GM21423 (cell line): ENCODE measurements around the gene GAS2L2.
"Not testable (repeated sequence)": the region's sequence is repeated elsewhere in the genome, so short reads cannot be mapped to it uniquely, and the experiment has no call there.

Experiments
- ATAC-seq: cut with Tn5 transposase; IDR thresholded peaks from one replicate; pipeline ENCODE4 v1.9.1; 2021; ENCODE audit warnings: mild to moderate bottlenecking, moderate library complexity; ENCODE audit not compliant: unreplicated experiment

Gene GAS2L2

DNA sequence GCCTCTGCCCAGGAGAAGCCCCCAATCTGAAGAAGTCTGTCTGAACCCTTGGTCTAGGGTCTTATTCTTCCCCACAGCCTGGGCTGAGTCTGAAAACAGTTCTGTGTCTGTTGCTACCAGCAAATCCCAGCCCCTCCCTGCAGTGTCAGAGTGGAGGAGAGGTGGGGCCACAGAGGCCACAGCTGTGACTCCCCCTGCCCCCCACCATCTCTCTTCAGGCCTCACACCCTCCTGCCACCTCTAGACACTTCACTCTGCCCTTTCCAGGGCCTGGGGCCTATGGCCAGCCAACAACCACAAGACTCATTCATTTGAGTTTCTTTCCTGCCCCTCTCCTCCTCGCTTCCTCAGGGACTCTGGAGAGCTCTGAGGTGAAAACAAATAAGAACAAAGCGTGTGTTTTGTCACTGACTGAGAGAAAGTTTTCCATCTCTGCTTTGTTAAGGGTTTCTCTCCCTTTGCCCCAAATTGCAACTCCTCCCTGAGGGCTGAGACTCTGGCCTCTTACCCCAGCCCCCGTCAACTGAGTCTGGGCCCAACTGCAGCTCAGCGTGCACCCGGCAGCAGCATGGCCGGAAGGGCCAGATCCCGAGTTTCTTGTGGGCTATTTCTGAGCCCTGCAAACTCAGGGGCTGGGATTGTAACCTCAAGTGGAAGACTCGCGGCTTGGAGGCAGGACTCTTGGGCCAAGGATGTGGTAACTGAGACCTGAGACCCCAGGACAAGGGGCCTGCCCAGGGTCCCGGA lies 20.8 kb upstream of the GAS2L2 start:
- no peak for ATAC-seq

DNA sequence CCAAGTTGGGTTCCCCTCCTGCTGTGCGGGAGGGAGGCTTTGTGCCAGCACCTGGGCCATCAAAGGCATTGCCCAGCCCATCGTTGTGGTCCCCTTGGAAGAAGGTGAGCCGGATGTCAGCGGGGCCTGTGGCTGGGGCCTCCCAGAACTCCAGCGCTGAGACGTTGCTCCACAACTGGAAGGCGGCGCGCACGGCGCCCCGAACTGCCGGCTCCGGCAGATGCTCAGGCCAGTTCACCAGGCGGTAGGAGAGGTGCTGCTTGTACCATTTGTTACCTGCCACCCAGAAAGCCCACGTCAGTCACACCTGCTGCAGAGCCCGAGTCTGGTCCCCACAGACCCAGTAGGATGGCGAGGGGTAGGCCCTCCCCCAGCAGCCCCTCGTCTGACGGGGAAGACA lies 20.1 kb upstream of the GAS2L2 start:
- no peak for ATAC-seq

DNA sequence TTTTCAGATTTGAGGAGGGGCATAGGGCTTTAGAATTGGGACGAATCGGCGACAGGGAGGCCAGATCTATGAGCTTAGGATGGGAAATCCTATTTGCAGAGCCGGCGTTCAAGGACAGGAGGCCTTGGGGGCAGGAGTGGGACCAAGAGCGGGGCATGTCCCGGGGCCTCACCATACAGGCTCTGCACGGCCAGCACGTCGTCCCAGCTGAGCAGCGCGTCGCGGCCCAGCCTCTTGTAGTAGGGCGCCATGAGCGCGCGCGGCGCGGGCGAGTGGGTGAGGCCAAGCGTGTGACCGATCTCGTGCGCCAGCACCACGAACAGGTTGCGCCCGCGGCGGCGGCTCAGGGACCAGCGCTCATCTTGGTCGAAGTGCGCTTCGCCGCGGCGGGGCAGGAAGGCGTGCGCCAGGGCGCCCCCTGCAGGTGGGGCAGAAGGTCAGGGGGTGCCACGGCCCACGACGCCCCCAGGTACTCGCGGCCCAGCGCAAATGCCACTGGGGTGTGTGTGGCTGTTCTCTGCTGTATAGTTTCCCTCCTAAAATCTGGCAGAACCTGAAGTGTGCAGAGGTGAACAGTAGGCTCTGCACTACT lies 17.0 kb upstream of the GAS2L2 start:
- no peak for ATAC-seq

DNA sequence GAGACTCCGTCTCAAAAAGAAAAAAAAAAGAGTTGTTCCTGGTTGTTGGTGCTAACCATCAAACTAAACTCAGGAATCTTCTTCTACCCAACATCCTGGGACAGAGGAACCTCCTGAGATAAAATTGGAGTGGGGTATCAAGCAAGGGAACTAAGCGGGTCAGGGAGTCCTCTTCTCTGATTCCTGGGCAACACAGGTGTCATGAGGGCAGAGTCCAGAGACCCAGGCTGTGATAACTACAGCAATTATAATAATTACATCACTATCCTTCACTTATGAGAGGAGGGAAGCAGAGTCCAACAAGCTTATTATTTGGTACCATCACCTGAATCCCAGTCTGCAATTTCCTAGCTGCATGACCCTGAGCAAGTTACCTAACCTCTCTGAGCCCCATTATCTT lies 15.8 kb upstream of the GAS2L2 start:
- ATAC-seq = no peak

DNA sequence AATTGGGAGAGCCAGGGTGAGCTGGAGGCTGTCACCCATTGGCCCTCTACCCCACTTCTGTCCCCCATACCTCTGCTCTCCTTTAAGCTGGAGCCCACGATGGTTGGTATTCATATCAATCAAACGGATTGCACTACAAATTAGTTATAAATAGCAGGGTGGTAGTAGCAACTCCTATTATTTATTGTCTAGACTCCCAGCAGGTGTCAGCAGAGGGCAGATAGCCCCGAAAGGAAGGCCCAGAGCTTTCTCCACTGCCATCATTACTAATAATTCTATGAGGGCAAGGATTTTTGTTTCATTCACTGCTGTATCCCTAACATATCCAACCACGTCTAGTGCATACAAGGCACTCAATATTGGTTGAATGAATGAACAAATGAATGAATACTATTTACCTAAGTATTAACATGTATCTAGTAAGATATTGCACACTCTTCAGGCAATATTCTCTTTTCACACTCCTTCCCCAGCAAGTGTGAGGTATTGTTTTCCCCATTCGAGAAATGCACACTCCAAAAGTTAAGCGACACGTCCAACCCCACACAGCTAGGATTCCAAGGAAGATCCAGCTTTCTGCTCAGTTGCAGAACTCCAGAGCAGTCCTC lies 14.0 kb upstream of the GAS2L2 start:
- ATAC-seq = no peak

DNA sequence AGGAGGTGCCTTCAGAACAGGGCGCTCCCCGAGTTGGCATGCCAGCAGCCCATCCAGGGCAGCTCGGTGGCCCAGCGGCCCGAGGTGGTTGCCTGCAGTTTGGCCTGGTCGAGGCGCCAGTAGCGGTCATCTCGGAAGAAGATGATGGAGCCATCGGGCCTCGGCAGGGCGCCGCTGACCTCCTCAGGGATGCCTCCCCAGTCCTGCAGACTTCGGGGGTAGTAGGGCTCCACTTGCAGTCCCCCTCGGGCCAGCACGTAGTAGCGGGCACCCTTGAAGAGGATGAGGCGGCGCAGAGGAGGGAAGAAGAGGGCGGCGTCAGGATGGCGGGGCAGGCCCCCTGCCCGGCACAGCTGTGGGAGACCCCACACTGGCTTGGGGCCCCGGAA lies 13.4 kb upstream of the GAS2L2 start:
- ATAC-seq = no peak

DNA sequence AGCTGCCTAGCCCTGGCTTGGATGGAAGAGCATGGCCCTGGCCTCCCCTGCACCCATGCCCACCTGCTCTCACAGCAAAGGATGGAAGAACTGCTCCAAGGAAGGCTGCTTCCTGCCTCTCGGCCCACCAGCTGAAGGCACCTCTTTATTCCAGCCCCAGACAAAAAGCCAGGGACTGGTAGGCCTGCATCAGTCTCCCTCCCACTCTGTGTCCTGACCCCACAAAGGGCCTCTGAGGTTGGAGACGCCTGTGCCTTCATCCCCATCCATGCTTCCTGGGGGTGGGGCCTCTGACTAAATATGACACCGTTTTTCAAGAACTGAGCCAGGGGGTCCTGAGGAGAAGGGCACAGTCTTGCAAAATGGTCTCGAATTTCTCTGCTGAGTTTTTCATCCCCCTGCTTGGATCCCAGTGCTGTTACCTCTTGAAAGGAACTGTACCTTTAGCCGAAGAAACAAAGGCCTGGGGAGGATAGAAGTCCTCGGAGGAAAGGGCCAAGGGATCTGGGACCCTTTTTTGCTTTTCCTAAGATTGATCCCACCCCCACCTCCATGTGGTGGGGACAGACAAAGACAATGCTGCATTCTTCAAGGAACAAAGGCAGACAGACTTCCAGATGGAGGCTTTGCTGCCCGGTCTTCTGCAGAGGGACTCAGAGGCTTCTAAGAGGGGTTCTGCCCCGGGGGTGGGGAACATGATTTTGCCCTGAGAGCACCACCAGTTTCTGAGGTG lies 12.9 kb upstream of the GAS2L2 start:
- no peak for ATAC-seq

DNA sequence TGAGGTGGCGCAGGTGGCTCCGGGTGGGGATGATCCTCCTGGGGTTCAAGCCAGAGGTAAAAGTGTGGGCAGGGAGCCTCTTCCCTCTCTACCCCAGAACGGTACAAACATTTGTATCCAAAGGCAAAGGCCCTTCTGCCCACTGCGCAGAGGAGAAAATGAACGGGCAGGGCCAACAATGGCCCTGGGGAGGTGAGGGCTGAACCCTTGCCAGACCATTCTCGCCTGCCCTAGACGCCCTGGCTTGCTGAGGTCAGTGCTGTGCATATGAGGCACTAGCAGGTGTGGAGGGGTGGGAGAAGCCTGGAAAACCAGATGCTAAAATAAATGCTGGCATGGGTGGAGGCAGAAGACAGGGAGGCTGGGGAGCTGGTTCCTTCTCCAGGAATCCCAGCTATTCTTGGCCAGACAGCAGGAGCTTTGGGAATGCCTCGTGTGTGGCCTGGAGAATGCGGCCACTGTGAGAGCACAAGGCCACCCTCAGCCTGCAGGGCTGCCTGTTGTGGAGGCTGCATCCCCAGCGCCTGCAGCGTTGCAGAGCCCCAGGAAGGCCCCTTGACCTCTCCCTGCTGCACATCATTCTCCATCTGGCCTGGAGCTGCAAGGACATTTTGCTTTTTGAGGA lies 12.2 kb upstream of the GAS2L2 start:
- ATAC-seq = no peak

DNA sequence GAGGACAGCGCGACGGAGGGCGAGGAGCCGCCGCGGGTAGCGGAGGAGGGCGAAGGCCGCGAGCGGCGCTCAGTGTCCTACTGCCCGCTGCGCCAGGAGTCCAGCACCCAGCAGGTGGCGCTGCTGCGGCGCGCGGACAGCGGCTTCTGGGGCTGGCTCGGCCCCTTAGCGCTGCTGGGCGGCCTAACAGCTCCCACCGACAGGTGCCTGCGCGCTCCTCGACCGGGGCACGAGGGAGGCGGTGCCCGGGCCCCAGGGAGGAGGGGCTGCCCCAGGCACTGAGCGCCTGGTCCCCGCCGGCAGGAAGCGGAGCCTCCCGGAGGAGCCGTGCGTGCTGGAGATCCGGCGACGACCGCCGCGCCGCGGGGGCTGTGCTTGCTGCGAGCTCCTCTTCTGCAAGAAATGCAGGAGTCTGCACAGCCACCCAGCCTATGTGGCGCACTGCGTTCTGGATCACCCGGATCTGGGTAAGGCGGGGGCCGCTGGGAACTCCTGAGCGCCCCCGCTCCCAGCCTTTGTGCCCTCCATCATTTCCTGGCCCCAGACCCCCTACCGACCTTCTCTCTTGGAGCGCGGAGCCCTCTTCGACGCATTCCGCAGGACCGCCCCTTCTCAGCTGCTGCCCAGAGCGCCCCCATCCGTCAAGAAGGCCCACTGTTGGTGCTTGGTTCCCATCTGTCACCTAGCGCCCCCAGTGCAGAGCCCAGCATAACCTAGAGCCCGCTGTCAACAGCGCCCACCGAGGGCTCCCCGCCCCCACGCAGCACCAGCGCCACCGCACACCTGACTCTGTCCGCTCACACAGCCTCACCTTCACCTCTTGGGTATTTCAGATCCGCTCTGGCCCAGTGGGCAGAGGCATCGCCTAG lies 11.3 kb upstream of the GAS2L2 start:
- peak; percentile 91 for ATAC-seq

DNA sequence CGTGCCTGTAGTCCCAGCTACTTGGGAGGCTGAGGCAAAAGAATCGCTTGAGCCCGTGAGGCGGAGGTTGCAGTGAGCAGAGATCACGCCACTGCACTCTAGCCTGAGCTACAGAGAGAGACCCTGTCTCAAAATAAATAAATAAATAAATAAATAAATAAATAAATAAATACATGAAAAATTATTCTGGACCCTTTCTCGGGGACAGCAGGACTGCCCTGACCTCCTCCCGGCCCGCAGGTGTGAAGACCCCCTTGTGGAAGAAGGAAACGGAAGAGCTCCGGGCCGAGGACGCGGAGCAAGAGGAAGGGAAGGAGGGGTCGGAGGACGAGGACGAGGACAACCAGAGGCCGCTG lies 10.7 kb upstream of the GAS2L2 start:
- no peak for ATAC-seq

DNA sequence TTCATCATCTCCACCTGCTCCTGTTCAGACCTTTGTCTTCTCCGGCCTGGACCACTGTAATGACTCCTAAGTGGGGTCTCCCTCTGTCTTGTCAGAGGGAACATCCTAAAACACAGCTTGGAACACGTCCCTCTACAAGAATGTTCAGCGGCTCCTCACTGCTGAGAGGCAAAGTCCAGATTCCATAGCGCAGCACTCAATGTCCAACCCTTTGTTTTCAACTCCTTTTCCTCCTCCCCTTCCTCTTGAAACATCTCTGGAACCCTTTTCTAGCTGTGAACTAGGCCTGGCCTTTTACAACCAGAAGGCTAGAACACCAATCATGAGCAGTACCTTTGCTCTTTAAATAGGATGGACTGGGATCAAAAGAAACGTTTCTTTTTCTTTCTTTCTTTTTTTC lies 8.6 kb upstream of the GAS2L2 start:
- no peak for ATAC-seq

DNA sequence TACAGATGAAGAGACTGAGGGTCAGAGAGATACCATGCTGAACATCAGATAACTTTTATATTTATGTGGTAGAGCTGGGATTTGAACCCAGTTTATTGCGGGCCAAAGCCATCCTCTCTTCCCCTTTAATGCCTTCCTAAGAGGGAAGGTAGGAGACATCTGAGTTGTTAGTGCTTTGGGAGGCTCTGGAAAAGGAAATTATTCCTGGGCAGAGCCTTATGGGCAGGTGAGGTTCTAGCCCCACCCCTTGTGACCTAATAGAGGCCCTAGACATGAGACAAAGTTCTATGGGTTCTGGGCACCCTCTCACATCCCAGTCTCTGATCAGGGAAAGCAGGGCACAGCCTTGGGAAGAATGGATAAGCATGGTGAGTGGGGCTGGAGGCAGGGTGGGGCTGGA lies 7.5 kb upstream of the GAS2L2 start, which contains the start of gene C17orf50:
Gene C17orf50, plus strand, starts transcription at position 301 of the 400 bp plus-strand sequence. Its CDS starts 55 bp downstream, at position 356.
- ATAC-seq = no peak

DNA sequence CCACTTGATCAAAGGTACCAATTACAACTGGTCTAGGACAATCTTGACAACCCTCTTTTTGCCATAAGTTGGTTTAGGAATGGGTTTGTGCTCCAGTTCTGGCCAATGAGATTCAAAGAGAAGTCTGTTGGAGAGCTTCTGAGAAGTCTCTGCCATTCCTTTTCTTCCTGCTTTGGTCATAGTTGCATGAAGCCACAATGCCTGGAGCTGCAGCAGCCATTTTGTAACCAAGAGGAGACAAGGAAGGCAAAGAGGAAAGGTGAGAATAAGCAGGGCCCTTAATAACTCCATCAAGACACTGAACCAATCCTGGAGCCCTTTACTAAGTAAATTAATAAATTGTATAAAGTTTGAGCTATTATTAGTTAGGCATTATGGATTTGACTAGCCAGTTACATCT lies 4.2 kb upstream of the GAS2L2 start:
- no peak for ATAC-seq

DNA sequence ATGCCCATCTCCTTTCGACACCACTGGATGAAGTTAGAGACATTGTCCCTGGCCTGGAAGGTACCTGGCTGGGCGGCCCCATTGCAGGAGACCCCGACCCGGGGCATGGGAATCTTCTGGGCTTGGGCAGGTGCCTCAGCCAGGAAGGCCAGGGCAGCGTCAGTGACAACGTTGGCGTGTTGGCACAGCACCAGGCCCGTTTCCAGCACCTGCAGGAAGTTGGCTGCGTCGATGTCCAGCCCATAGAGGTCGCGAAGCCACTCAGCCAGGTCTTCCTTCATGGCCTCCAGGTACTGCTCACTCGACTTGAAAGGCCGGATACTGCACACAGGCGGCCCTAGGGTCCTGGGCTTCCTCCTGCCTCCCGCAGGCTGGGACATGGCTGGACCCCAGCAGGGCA lies 568 bp downstream of the GAS2L2 start:
- ATAC-seq = no peak

DNA sequence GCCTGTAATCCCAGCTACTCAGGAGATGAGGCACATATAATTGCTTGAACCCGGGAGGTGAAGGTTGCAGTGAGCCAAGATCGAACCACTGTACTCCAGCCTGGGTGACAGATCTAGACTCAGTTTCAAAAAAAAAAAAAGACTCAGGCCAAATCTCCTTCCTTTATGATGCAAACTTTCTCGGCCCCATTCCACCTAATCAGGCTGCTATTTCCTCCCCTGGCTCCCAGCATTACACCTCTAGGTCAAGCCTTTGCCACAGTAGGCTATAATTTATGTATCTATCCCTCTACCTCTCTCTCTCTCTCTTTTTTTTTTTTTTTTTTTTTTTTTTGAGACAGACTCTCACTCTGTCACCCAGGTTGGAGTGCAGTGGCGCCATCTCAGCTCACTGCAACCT lies 1.5 kb downstream of the GAS2L2 start:
- not testable (repeated sequence) for ATAC-seq

DNA sequence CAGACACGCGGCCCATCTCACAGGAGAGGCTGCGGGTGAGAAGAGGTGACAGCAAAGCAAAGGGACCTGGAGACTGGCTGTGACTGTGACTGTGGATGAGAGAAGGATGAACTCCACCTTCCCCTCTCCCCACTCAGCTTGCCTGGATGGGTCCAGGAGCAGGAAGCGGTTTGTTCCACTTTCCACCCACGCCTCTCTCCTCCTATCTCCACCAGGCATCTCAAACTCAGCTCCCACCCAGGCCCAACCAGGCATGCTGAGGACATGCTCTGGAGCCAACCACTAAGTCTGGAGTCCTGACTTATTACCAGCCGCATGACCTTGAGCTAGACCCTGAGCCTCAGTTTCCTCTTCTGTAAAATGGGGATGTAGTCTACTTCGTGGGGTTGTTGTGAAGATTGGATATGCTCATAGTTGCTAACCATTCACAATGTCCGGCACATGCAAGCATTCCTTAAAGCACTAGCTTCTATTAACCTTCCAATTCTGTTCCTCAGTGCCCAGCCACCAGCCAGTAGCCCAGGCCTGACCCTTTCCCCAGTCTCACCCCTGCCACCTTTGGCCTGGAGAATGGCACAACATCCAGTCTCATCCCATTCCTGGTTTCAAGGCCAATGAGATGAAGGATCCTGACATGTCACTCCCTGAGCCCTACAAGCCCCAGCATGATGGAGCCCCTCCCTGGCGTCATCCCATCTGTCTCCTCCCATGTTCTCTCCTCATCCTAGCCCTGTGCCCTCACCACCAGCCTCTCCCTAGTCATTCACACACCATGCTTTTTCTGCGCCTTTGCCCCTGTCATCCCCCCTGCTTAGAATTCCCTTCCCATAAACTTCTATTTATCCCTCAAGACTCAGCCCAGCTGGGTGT lies 2.3 kb downstream of the GAS2L2 start:
- ATAC-seq = no peak

DNA sequence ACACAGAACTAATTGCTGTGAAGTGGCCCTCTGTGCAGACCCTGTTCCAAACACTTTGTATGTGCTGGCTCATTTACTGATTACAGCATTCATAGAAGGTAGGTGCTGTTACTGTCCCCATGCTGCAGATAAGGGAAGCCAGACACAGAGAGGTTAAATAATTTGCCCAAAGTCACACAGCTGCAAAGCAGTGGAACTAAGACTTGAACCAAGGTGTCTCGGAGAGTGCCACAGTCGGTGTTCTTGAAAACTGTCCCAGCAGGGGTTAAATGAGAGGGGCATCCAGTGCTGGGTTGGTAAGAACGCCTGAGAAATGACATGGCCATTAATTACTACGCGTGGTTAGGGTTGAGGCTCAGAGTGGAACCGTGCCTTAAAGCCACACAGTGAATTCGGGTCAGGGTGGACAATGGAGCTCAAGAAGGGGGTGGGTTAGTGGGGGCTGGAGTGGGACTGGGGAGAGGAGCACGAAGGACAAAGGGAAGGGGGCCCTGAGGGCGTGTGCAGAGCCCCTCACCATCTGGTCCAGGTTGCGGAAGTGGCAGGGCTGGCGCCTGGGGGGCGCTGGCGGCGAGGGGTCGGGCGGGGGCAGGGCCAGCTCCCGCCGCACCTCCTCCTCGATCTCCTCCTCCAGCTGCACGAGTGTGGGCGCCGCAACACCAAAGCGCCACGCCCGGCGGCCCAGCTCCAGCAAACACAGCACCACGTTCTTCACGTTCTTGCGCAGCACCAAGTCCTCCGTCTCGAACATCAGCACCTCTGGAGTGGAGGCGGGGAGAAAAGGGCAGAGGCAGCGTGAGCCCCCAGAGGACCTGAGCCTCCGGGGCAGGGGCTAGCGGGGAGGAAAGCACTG lies 3.3 kb downstream of the GAS2L2 start:
- no peak for ATAC-seq

DNA sequence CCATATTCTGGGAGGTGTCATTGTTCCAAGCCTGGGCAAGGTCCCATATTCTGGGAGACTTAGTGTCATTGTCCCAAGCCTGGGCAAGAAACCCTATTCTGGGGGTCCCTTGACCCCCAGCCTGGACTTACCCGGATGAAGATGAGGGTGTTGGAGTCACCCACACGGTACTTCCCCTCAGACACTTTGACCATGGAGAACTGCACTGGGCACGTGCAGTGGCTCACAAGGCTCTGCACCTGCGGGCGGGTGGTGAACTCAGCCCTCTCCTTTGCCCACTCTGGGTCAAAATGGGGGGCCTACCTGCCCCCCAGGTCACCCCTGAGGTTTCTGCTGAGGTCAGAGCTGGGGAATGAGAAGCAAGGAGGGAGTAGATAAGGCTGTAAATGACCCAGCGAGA lies 4.1 kb downstream of the GAS2L2 start:
- ATAC-seq = no peak
